Measurements from ENCODE around the gene RINL. TPM values are rescaled to one million over a fixed set of nuclear protein-coding genes. Genes with fewer than 3 reads are reported as not detected.

RINL gene
- total RNA-seq, 1 experiment from 2014 or later, result 5.7 TPM

- POLR2A ChIA-PET (ENCODE audit: low non-redundant PET), result no interaction called here
- CTCF ChIA-PET, result no interaction called here
- peak overlapping the region; percentile 95 for H3K27ac ChIP-seq (ENCODE audit: low read depth, low read length, poor library complexity, severe bottlenecking)
- H3K27me3 ChIP-seq (replicated peaks; ENCODE audit: insufficient read depth, low read depth, low read length, poor library complexity), result no peaks in the 10 kb centered on the region
- TF ChIP-seq, protein P1, sequence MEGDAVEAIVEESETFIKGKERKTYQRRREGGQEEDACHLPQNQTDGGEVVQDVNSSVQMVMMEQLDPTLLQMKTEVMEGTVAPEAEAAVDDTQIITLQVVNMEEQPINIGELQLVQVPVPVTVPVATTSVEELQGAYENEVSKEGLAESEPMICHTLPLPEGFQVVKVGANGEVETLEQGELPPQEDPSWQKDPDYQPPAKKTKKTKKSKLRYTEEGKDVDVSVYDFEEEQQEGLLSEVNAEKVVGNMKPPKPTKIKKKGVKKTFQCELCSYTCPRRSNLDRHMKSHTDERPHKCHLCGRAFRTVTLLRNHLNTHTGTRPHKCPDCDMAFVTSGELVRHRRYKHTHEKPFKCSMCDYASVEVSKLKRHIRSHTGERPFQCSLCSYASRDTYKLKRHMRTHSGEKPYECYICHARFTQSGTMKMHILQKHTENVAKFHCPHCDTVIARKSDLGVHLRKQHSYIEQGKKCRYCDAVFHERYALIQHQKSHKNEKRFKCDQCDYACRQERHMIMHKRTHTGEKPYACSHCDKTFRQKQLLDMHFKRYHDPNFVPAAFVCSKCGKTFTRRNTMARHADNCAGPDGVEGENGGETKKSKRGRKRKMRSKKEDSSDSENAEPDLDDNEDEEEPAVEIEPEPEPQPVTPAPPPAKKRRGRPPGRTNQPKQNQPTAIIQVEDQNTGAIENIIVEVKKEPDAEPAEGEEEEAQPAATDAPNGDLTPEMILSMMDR (conservative IDR thresholded peaks at IDR 0.05; ENCODE audit: low read depth, low read length), result no peak
- TF ChIP-seq EZH2 (IDR thresholded peaks at IDR 0.05; ENCODE audit: borderline replicate concordance, low read depth, low read length, poor library complexity, severe bottlenecking), result no peak
- peaks cover 29% of the 10 kb centered on the region for H3K36me3 ChIP-seq (ENCODE audit: insufficient read depth, low read length, poor library complexity, severe bottlenecking)
- H3K4me3 ChIP-seq (ENCODE audit: low read depth, low read length, poor library complexity, severe bottlenecking), result peak overlapping the region; percentile 88
- BruUV-seq (replicated peaks), result no TSS peak
- H3K4me1 ChIP-seq (ENCODE audit: insufficient read depth, low read length, poor library complexity, severe bottlenecking), result peaks cover 13% of the 10 kb centered on the region
- intact Hi-C loops (cut with micrococcal nuclease; ENCODE audit: unreplicated experiment), result loop anchor here (2.0 kb wide), 2 partner anchors 48 to 80 kb away; partner anchors contain the start of genes MRPS12, NFKBIB, SARS2 and SIRT2
- peak; percentile 49 for DNase-seq (ENCODE audit: low spot score)
- no peaks in the 10 kb centered on the region for H3K9me3 ChIP-seq (ENCODE audit: low read depth, low read length, poor library complexity, severe bottlenecking)
Observed at GRCh38 chr19:38850976-38851621, 27.0 kb downstream of the RINL start.

GRCh38 chr19:38850436-38850975 is 27.6 kb downstream of the RINL start:
- Histone ChIP-seq H3K36me3 (ENCODE audit: insufficient read depth, low read length, poor library complexity, severe bottlenecking) (peaks cover 34% of the 10 kb centered on the region), H3K27ac (ENCODE audit: low read depth, low read length, poor library complexity, severe bottlenecking) (peak overlapping the region; percentile 100), H3K9me3 (ENCODE audit: low read depth, low read length, poor library complexity, severe bottlenecking) (no peaks in the 10 kb centered on the region), H3K27me3 (replicated peaks; ENCODE audit: insufficient read depth, low read depth, low read length, poor library complexity) (no peaks in the 10 kb centered on the region), H3K4me3 (ENCODE audit: low read depth, low read length, poor library complexity, severe bottlenecking) (peak overlapping the region; percentile 88), H3K4me1 (ENCODE audit: insufficient read depth, low read length, poor library complexity, severe bottlenecking) (peaks cover 13% of the 10 kb centered on the region)
- BruUV-seq (replicated peaks), result no TSS peak
- TF ChIP-seq, protein P1 (conservative IDR thresholded peaks at IDR 0.05; ENCODE audit: low read depth, low read length), result no peak
- POLR2A ChIA-PET (ENCODE audit: low non-redundant PET), result no interaction called here
- CTCF ChIA-PET, result no interaction called here
- intact Hi-C loops (cut with micrococcal nuclease; ENCODE audit: unreplicated experiment), result loop anchor here (2.0 kb wide), 2 partner anchors 48 to 80 kb away; partner anchors contain the start of genes MRPS12, NFKBIB, SARS2 and SIRT2
- DNase-seq (ENCODE audit: low spot score), result peak; percentile 100

GRCh38 chr19:38849860-38850435 is 28.1 kb downstream of the RINL start, which contains the start of gene HNRNPL:
HNRNPL (minus strand) TSS chr19:38849986; CDS start chr19:38849966, 20 bp downstream.
- DNase-seq (ENCODE audit: low spot score), result no peak
- intact Hi-C loops (cut with micrococcal nuclease; ENCODE audit: unreplicated experiment), result loop anchor here (2.0 kb wide), 2 partner anchors 49 to 81 kb away; partner anchors contain the start of genes MRPS12, NFKBIB, SARS2 and SIRT2
- H3K4me3 ChIP-seq (ENCODE audit: low read depth, low read length, poor library complexity, severe bottlenecking), result peak within 1 kb of the TSS; percentile 88
- CTCF ChIA-PET, result interaction anchor here (1.2 kb wide), 1 partner anchor 20 kb away, joined by 3 read pairs; no protein-coding TSS in a partner anchor
- TF ChIP-seq, protein P1 (conservative IDR thresholded peaks at IDR 0.05; ENCODE audit: low read depth, low read length), result peak; percentile 42
- no peak for TF ChIP-seq EZH2 (IDR thresholded peaks at IDR 0.05; ENCODE audit: borderline replicate concordance, low read depth, low read length, poor library complexity, severe bottlenecking)
- peaks cover 13% of the 10 kb centered on the region for H3K4me1 ChIP-seq (ENCODE audit: insufficient read depth, low read length, poor library complexity, severe bottlenecking)
- peak within 1 kb of the TSS; percentile 100 for H3K27ac ChIP-seq (ENCODE audit: low read depth, low read length, poor library complexity, severe bottlenecking)
- POLR2A ChIA-PET (ENCODE audit: low non-redundant PET), result interaction anchor here (0.6 to 0.7 kb wide), 4 partner anchors 8 to 80 kb away, joined by 3 to 9 read pairs (median 6); no protein-coding TSS in a partner anchor
- peaks cover 40% of the 10 kb centered on the region for H3K36me3 ChIP-seq (ENCODE audit: insufficient read depth, low read length, poor library complexity, severe bottlenecking)
- no TSS peak for BruUV-seq (replicated peaks)
- H3K9me3 ChIP-seq (ENCODE audit: low read depth, low read length, poor library complexity, severe bottlenecking), result no peaks in the 10 kb centered on the region
- no peaks in the 10 kb centered on the region for H3K27me3 ChIP-seq (replicated peaks; ENCODE audit: insufficient read depth, low read depth, low read length, poor library complexity)

Measured in A673 (cell line).